Vagina (tissue), 2 donors: Measurements from ENCODE around the gene CAP1.

ENCODE experiments used
- CTCF ChIP-seq, 3 experiments: fragments of 450-650 bp in 2 of 3; fragments of 200-600 bp in 1 of 3; sonication (generic) in 1 of 3; IDR thresholded peaks; one replicate each; pipeline ENCODE4 v1.5.1; 2017 to 2019; ENCODE audit warnings: antibody characterized with exemption in 3 of 3, mild to moderate bottlenecking in 2 of 3, moderate library complexity in 2 of 3
- POLR2A ChIP-seq, 2 donors: fragments of 450-650 bp; IDR thresholded peaks; one replicate each; pipeline ENCODE4 v1.6.1; 2017; ENCODE audit warnings: antibody characterized with exemption in 2 of 2, mild to moderate bottlenecking in 2 of 2, moderate library complexity in 2 of 2

- TF ChIP-seq POLR2A (IDR thresholded peaks at IDR 0.05) (no peak), CTCF (IDR thresholded peaks at IDR 0.05) (no peak)
Measured at GRCh38 chr1:40105028-40105427, 64.5 kb downstream of the CAP1 start.
